Measurements from ENCODE around the gene TOX2. TPM values are rescaled to one million over a fixed set of nuclear protein-coding genes. Genes with fewer than 3 reads are reported as not detected.

Gene TOX2
- total and polyA plus RNA-seq, 2 of the 8 experiments (the other 6 are each of a cell fraction or from before 2014, with no cell fraction given): 1.8 to 3.4 TPM

GRCh38 chr20:43955062-43955749 lies 40.6 kb downstream of the TOX2 start (continued):
- no peak for TF ChIP-seq SUZ12 (IDR thresholded peaks at IDR 0.05; ENCODE audit: low read length)
- no peak for TF ChIP-seq CBX8 (IDR thresholded peaks at IDR 0.05; ENCODE audit: borderline replicate concordance, low read depth, low read length)

All from H1 (cell line).